HepG2 (cell line): Measurements from ENCODE around the gene TRIM15. TPM values are rescaled to one million over a fixed set of nuclear protein-coding genes. Genes with fewer than 3 reads are reported as not detected.

ENCODE experiments used
- CHCHD3 ChIP-seq: sonication (generic); formaldehyde crosslinking; IDR thresholded peaks from 2 replicates; pipeline ENCODE4 v1.8.0; 2022; ENCODE audit warnings: mild to moderate bottlenecking, missing genetic modification reagents, moderate library complexity
- DNMT3B ChIP-seq: conservative IDR thresholded peaks from 2 replicates; pipeline ENCODE4 v1.6.1; 2016; ENCODE audit warnings: missing biosample characterization, control low read depth
- KAT8 ChIP-seq: IDR thresholded peaks from 2 replicates; pipeline ENCODE4 v1.6.1; 2016; ENCODE audit warnings: missing genetic modification reagents, missing compliant biosample characterization
- MAZ ChIP-seq, 2 experiments: sonication (generic) in 1 of 2; formaldehyde crosslinking in 1 of 2; IDR thresholded peaks; 2 replicates each; pipeline versions ENCODE4 v1.5.0 to v1.6.1; 2012 to 2020; ENCODE audit warnings: low read depth in 2 of 2, mild to moderate bottlenecking in 2 of 2, borderline replicate concordance in 1 of 2, improper control_type of control experiment in 1 of 2, low read length in 1 of 2, missing genetic modification reagents in 1 of 2, moderate library complexity in 1 of 2
- MZF1 ChIP-seq: sonication (generic); formaldehyde crosslinking; IDR thresholded peaks from 2 replicates; pipeline ENCODE4 v1.8.1; 2023; ENCODE audit warnings: mild to moderate bottlenecking, missing genetic modification reagents, borderline replicate concordance
- PAXIP1 ChIP-seq: sonication (generic); formaldehyde crosslinking; conservative IDR thresholded peaks from 2 replicates; pipeline ENCODE4 v1.4.0; 2020; ENCODE audit warnings: mild to moderate bottlenecking, missing genetic modification reagents, moderate library complexity
- POLR2AphosphoS2 ChIP-seq: IDR thresholded peaks from 2 replicates; pipeline ENCODE4 v1.6.1; 2011; ENCODE audit warnings: low read depth, low read length, improper control_type of control experiment
- SETDB1 ChIP-seq: sonication (generic); formaldehyde crosslinking; IDR thresholded peaks from 2 replicates; pipeline ENCODE4 v1.5.1; 2020; ENCODE audit warnings: missing genetic modification reagents, mild to moderate bottlenecking, borderline replicate concordance
- SMAD9 ChIP-seq: sonication (generic); formaldehyde crosslinking; IDR thresholded peaks from 2 replicates; pipeline ENCODE4 v1.5.1; 2020; ENCODE audit warnings: mild to moderate bottlenecking, missing genetic modification reagents
- SSRP1 ChIP-seq: IDR thresholded peaks from 2 replicates; pipeline ENCODE4 v1.6.1; 2016; ENCODE audit warnings: control low read depth
- STAT6 ChIP-seq: sonication (generic); formaldehyde crosslinking; IDR thresholded peaks from 2 replicates; pipeline ENCODE4 v1.4.0; 2020; ENCODE audit warnings: missing genetic modification reagents, mild to moderate bottlenecking, borderline replicate concordance
- ZNF362 ChIP-seq: sonication (generic); formaldehyde crosslinking; IDR thresholded peaks from 2 replicates; pipeline ENCODE4 v1.4.0; 2020; ENCODE audit warnings: missing genetic modification reagents, mild to moderate bottlenecking, borderline replicate concordance
- ZNF558 ChIP-seq: sonication (generic); formaldehyde crosslinking; IDR thresholded peaks from 2 replicates; pipeline ENCODE4 v1.9.0; 2022; ENCODE audit warnings: mild to moderate bottlenecking, missing genetic modification reagents, borderline replicate concordance
- ZNF607 ChIP-seq: sonication (generic); formaldehyde crosslinking; IDR thresholded peaks from 2 replicates; pipeline ENCODE4 v1.5.1; 2020; ENCODE audit warnings: missing genetic modification reagents, mild to moderate bottlenecking, borderline replicate concordance
- polyA plus RNA-seq, 8 experiments: library from polyadenylated mRNA; depleted of rRNA in 3 of 8; stranded (reverse) in 7 of 8; unstranded in 1 of 8; fragments of >200 nt; fragmentation: Illumina TruSeq in 4 of 8; extraction: Trizol in 4 of 8; gene quantifications; 2 replicates each; pipeline versions ENCODE4 v1.2.1 to v1.2.3, GENCODE V29; 2011 to 2016; ENCODE audit warnings: low read depth in 4 of 8, missing spikeins in 1 of 8, mixed read lengths in 1 of 8; ENCODE audit not compliant: insufficient read depth in 1 of 8
- total RNA-seq, 5 experiments: library from RNA; depleted of rRNA; stranded (reverse); fragments of >200 nt; fragmentation: Illumina TruSeq; extraction: Trizol; gene quantifications; 2 replicates each; pipeline ENCODE4 v1.2.3, GENCODE V29; 2016; ENCODE audit warnings: low read depth in 1 of 5
- TF ChIP-seq, protein P1 (sequence below): sonication (generic); formaldehyde crosslinking; IDR thresholded peaks from 2 replicates; pipeline ENCODE4 v1.4.0; 2020; ENCODE audit warnings: mild to moderate bottlenecking, missing genetic modification reagents
- TF ChIP-seq, protein P2 (sequence below): IDR thresholded peaks from 2 replicates; pipeline ENCODE4 v1.6.1; 2016; ENCODE audit warnings: low read depth, control low read depth

Gene TRIM15
- total and polyA plus RNA-seq, 2 of the 13 experiments (the other 11 are each of a cell fraction or from before 2014, with no cell fraction given) = 35.1 to 38.2 TPM

DNA sequence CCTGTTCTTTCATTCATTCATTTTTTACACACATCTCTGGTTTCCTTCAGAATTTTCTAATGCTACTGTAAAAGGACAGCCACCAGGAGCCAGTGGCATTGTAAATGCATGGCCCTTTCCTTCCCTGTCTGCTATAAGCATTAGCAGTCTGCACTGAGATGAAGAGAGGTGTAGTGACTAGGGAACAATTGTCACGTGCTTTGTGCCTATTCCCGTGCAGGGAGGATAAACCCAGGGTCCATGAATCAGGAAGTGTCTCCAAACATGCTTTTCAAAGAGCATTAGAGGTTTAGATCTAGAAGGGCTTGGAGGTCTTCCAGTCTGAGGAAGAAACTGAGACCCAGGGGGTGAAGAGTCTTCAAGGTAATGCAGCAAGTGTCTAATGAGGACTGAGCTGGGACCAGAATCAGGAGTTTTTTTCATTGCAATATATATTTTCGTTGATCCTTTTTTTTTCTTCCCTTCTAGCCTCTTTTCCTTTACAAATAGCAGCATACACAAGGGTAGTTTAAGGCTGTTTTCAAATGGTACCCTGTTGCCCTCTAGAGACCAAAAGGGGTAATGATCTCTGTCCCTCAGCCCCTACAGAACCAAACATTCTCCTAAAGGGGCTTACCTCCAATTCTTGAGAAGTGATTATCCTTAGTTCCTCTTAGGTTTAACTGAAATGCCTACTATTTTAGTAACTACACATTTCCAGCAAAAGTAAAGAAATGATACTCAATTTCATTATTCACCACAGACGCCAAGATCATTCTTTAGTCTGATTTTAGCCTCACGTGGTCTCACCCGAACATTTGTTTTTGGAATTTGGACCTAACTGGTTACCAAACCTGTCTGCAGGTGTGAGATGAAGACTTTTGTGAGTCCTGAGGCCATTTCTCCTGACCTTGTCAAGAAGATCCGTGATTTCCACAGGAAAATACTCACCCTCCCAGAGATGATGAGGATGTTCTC is 6.6 kb downstream of the TRIM15 start (continued):
- 0 out of 2 replicates have a peak, but pooled peaks have one; percentile 42 for TF ChIP-seq STAT6 (CRISPR knock-in tag)
- no peak for TF ChIP-seq ZNF558
- TF ChIP-seq, protein P1, sequence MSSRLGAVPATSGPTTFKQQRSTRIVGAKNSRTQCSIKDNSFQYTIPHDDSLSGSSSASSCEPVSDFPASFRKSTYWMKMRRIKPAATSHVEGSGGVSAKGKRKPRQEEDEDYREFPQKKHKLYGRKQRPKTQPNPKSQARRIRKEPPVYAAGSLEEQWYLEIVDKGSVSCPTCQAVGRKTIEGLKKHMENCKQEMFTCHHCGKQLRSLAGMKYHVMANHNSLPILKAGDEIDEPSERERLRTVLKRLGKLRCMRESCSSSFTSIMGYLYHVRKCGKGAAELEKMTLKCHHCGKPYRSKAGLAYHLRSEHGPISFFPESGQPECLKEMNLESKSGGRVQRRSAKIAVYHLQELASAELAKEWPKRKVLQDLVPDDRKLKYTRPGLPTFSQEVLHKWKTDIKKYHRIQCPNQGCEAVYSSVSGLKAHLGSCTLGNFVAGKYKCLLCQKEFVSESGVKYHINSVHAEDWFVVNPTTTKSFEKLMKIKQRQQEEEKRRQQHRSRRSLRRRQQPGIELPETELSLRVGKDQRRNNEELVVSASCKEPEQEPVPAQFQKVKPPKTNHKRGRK (CRISPR knock-in tag) = no peak
- TF ChIP-seq SSRP1 (CRISPR knock-in tag) = 0 out of 2 replicates have a peak, but pooled peaks have one; percentile 63
- no peak for TF ChIP-seq MZF1 (CRISPR knock-in tag)
- TF ChIP-seq SMAD9 = no peak
- TF ChIP-seq PAXIP1 (CRISPR knock-in tag) = peak; percentile 32; the same call in 1 of the 2 replicates
- TF ChIP-seq CHCHD3 (CRISPR knock-in tag) = no peak
- no peak for TF ChIP-seq MAZ (IDR thresholded peaks at IDR 0.05; ENCODE audit: borderline replicate concordance, low read depth, low read length)
- no peak for TF ChIP-seq MAZ (CRISPR knock-in tag; IDR thresholded peaks at IDR 0.05; ENCODE audit: low read depth)
- TF ChIP-seq DNMT3B (CRISPR knock-in tag) = peak; percentile 92
- TF ChIP-seq, protein P2, sequence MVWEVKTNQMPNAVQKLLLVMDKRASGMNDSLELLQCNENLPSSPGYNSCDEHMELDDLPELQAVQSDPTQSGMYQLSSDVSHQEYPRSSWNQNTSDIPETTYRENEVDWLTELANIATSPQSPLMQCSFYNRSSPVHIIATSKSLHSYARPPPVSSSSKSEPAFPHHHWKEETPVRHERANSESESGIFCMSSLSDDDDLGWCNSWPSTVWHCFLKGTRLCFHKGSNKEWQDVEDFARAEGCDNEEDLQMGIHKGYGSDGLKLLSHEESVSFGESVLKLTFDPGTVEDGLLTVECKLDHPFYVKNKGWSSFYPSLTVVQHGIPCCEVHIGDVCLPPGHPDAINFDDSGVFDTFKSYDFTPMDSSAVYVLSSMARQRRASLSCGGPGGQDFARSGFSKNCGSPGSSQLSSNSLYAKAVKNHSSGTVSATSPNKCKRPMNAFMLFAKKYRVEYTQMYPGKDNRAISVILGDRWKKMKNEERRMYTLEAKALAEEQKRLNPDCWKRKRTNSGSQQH = 0 out of 2 replicates have a peak, but pooled peaks have one; percentile 64
- no peak for TF ChIP-seq POLR2AphosphoS2
- TF ChIP-seq ZNF607 (CRISPR knock-in tag) = 0 out of 2 replicates have a peak, but pooled peaks have one; percentile 39
- peak; percentile 24; the same call in 1 of the 2 replicates for TF ChIP-seq ZNF362 (CRISPR knock-in tag)
- peak; percentile 49; the same call in 1 of the 2 replicates for TF ChIP-seq KAT8 (CRISPR knock-in tag)
- TF ChIP-seq SETDB1 (CRISPR knock-in tag) = no peak
